Upper lobe of left lung (tissue), 4 donors: ENCODE results near the gene RGL4.

Source experiments
- EP300 ChIP-seq, 4 donors: sonication (generic); formaldehyde crosslinking; IDR thresholded peaks; one replicate each; pipeline ENCODE4 v1.5.1; 2017; ENCODE audit warnings: antibody characterized with exemption in 4 of 4, control low read depth in 2 of 4
- POLR2A ChIP-seq, 4 donors: fragments of 450-650 bp; IDR thresholded peaks; one replicate each; pipeline ENCODE4 v1.5.1; 2016 to 2017; ENCODE audit warnings: antibody characterized with exemption in 4 of 4, mild to moderate bottlenecking in 2 of 4
- POLR2AphosphoS5 ChIP-seq, 2 donors: sonication (generic); formaldehyde crosslinking; IDR thresholded peaks; one replicate each; pipeline ENCODE4 v1.5.1; 2017; ENCODE audit warnings: antibody characterized with exemption in 2 of 2
- TF ChIP-seq, protein P1 (sequence below), 6 experiments: fragments of 450-650 bp in 4 of 6; fragments of 200-600 bp in 2 of 6; sonication (generic) in 2 of 6; IDR thresholded peaks; one replicate each; pipeline ENCODE4 v1.5.1; 2016 to 2019; ENCODE audit warnings: antibody characterized with exemption in 6 of 6

DNA sequence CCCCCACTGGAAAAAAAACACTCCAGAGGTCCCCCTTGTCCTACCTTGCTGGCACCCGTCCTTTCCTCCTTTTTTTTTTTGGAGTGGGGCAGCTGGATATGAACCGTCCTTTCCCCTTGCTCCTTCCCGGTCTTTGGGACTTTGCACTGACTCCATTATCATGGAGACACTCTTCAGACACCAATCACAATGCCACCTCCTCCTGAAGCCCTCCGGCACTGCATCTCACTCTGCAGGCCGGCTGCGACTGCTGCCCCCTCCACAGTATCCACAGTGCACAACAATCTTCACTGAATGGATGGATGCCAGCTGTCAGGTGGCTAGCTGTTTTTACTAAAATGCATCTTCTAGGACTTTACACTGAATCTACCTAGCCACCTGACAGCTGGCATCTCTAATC, 12.7 kb upstream of the RGL4 start:
- TF ChIP-seq POLR2A (IDR thresholded peaks at IDR 0.05) (no peak), EP300 (IDR thresholded peaks at IDR 0.05) (no peak), POLR2AphosphoS5 (IDR thresholded peaks at IDR 0.05) (no peak)
- TF ChIP-seq, protein P1, sequence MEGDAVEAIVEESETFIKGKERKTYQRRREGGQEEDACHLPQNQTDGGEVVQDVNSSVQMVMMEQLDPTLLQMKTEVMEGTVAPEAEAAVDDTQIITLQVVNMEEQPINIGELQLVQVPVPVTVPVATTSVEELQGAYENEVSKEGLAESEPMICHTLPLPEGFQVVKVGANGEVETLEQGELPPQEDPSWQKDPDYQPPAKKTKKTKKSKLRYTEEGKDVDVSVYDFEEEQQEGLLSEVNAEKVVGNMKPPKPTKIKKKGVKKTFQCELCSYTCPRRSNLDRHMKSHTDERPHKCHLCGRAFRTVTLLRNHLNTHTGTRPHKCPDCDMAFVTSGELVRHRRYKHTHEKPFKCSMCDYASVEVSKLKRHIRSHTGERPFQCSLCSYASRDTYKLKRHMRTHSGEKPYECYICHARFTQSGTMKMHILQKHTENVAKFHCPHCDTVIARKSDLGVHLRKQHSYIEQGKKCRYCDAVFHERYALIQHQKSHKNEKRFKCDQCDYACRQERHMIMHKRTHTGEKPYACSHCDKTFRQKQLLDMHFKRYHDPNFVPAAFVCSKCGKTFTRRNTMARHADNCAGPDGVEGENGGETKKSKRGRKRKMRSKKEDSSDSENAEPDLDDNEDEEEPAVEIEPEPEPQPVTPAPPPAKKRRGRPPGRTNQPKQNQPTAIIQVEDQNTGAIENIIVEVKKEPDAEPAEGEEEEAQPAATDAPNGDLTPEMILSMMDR (IDR thresholded peaks at IDR 0.05), result no peak
